Gastrocnemius medialis (tissue), 4 donors: ENCODE results near the gene PTPRN2. TPM values are rescaled to one million over a fixed set of nuclear protein-coding genes. Genes with fewer than 3 reads are reported as not detected.

Experiments
- ATAC-seq, 2 donors: fragments of 150-250 bp; one replicate each; pipeline ENCODE4 v1.9.1; 2016
- DNase-seq, 2 donors: peaks; one replicate each; pipeline ENCODE4 v3.0.0-alpha.2; 2019
- H3K27ac ChIP-seq, 4 donors: fragments of 200-600 bp; sonication (generic); 1 replicate in 1 of 4; 2 replicates in 3 of 4; pipeline ENCODE4 v1.5.1; 2016 to 2018; ENCODE audit warnings: mild to moderate bottlenecking in 2 of 4, moderate library complexity in 1 of 4
- H3K27me3 ChIP-seq, 3 donors: fragments of 200-600 bp; sonication (generic) in 2 of 3; 1 replicate in 1 of 3; 2 replicates in 2 of 3; pipeline versions ENCODE4 v1.5.1 to v1.6.0; 2016 to 2019; ENCODE audit warnings: mild to moderate bottlenecking in 1 of 3, moderate library complexity in 1 of 3
- H3K36me3 ChIP-seq, 2 donors: fragments of 200-600 bp; sonication (generic) in 1 of 2; one replicate each; pipeline ENCODE4 v1.5.1; 2017 to 2018
- H3K4me1 ChIP-seq, 2 donors: fragments of 200-600 bp; sonication (generic) in 1 of 2; one replicate each; pipeline ENCODE4 v1.5.1; 2016 to 2017; ENCODE audit warnings: mild to moderate bottlenecking in 2 of 2
- H3K4me3 ChIP-seq, 4 donors: fragments of 200-600 bp; sonication (generic) in 3 of 4; 1 replicate in 1 of 4; 2 replicates in 3 of 4; pipeline ENCODE4 v1.5.1; 2016 to 2019; ENCODE audit warnings: mild to moderate bottlenecking in 2 of 4
- H3K9me3 ChIP-seq, 3 donors: fragments of 200-600 bp; sonication (generic) in 2 of 3; 1 replicate in 1 of 3; 2 replicates in 2 of 3; pipeline ENCODE4 v1.5.1; 2016 to 2019
- POLR2A ChIP-seq, 2 donors: fragments of 450-650 bp; IDR thresholded peaks; one replicate each; pipeline ENCODE4 v1.6.1; 2017; ENCODE audit warnings: antibody characterized with exemption in 2 of 2, mild to moderate bottlenecking in 2 of 2, moderate library complexity in 2 of 2
- in situ Hi-C, 4 donors: fragments of 200-750 bp; cut with MboI; loops; one replicate each; pipeline versions ENCODE4 v1.15.0 to v1.8.0; 2017; ENCODE audit warnings: low sequenced_read_pairs in 4 of 4
- intact Hi-C: fragments of 100-400 bp; cut with DNase I; formaldehyde crosslinking; loops from one replicate; pipeline ENCODE4 v1.15.1; 2023; ENCODE audit warnings: low total_unique reads
- total RNA-seq, 4 donors: library from RNA; depleted of rRNA; stranded (reverse); fragments of >200 nt; gene quantifications; one replicate each; pipeline versions ENCODE4 v1.1.0 to v1.2.3, GENCODE V29; 2016
- TF ChIP-seq, protein P1 (sequence below), 5 experiments: fragments of 450-650 bp in 3 of 5; fragments of 200-600 bp in 2 of 5; sonication (generic) in 2 of 5; IDR thresholded peaks in 4 of 5; conservative IDR thresholded peaks in 1 of 5; 1 replicate in 4 of 5; 2 replicates in 1 of 5; pipeline ENCODE4 v1.5.1; 2016 to 2019; ENCODE audit warnings: antibody characterized with exemption in 5 of 5, mild to moderate bottlenecking in 3 of 5, moderate library complexity in 3 of 5

PTPRN2 gene
- total RNA-seq, 4 donors from 2014 or later = 0.66 to 0.85 (median 0.81) TPM

DNA sequence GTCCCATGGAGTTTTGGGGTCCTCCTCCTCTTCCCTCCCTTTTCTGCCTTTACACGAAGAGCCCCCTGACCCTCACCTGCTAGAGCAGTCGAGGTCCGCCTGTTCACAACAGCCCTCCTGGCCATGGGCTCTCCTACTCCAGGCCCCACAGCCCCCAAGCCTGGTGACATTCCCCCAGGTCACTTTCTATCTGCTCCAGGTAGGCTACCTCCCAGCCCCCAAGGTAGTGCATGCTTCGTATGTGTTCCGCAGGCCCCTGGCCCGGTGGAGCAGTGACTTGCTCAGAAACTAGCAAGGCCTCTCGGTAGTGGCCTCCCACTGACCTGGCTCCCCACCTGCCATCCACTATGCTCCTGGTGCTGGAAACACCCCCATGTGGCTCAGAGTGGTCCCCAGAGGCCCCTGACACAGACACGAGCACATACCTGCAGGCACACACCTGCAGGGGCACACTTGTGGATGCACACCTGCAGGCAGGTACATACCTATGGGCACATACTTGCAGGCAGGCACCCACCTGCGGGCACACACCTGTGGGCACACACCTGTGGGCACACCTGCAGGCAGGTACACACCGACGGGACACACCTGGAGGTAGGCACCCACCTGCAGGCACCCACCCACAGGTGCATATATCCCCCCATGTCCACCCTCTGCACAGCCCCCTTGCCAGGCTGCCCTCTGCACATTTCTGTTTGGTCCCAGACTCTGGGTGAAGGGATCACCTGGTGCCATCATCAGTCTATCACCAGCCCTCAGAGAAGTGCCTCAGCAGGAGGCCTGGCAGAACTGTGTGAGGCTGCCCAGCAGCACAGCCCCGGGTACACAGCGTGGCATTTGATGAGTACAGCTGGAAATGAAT, 322.5 kb downstream of the PTPRN2 start:
- in situ Hi-C loops = no loop called here

DNA sequence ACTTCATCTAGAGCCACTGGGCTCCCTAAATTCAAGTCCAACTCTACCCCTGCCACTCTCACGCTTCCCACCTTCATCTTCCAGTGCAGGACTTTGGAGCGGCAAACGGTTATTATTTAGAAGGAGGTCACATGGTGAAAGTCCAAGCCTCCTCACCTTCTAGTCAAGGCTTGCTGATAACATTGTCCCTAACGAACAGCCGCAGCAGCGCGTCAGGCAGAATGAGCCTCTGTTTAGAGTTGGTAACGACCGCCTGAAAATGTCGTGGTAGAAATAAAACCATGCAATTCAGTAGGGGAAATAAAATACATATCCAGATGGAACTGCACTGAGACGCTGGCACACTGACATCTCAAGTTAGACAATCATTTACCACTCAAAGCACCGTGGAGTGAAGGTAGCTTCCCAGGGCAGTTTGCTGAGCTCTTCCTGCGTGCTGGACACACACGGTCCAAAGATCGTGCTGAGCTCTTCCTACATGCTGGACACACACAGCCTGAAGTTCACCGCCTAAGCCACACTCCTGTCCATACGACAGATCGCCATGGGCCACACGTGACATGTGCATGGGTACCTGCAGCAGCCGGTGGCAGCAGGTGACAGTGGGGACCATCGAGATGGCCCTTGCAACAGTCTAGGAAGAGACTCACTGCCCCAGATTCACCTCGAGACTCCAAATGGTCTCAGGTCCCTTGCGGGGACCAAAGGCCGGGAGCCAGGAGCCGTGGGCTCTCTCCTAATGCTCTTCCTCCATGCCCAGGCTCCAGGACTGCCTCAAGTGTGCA, 323.5 kb downstream of the PTPRN2 start:
- Histone ChIP-seq H3K27me3 (no peaks in the 10 kb centered on the region), H3K4me3 (no peak overlapping the region), H3K27ac (no peak overlapping the region), H3K4me1 (no peaks in the 10 kb centered on the region), H3K9me3 (no peaks in the 10 kb centered on the region), H3K36me3 (no peaks in the 10 kb centered on the region)
- no peak for TF ChIP-seq POLR2A (IDR thresholded peaks at IDR 0.05)
- TF ChIP-seq, protein P1, sequence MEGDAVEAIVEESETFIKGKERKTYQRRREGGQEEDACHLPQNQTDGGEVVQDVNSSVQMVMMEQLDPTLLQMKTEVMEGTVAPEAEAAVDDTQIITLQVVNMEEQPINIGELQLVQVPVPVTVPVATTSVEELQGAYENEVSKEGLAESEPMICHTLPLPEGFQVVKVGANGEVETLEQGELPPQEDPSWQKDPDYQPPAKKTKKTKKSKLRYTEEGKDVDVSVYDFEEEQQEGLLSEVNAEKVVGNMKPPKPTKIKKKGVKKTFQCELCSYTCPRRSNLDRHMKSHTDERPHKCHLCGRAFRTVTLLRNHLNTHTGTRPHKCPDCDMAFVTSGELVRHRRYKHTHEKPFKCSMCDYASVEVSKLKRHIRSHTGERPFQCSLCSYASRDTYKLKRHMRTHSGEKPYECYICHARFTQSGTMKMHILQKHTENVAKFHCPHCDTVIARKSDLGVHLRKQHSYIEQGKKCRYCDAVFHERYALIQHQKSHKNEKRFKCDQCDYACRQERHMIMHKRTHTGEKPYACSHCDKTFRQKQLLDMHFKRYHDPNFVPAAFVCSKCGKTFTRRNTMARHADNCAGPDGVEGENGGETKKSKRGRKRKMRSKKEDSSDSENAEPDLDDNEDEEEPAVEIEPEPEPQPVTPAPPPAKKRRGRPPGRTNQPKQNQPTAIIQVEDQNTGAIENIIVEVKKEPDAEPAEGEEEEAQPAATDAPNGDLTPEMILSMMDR (IDR thresholded peaks at IDR 0.05 in 4 of 5, conservative IDR thresholded peaks at IDR 0.05 in 1 of 5) = no peak
- intact Hi-C loops (no loop called here), in situ Hi-C loops (no loop called here)
- no peak for ATAC-seq
- no peak for DNase-seq

More for the DNA sequence above, 322.5 kb downstream of the PTPRN2 start:
- H3K9me3 ChIP-seq = no peaks in the 10 kb centered on the region
- H3K36me3 ChIP-seq = no peaks in the 10 kb centered on the region
- no peak overlapping the region for H3K4me3 ChIP-seq
- ATAC-seq = no peak
- DNase-seq = no peak
- H3K4me1 ChIP-seq = no peaks in the 10 kb centered on the region
- no peaks in the 10 kb centered on the region for H3K27me3 ChIP-seq
- intact Hi-C loops = no loop called here
- H3K27ac ChIP-seq = no peak overlapping the region
- TF ChIP-seq, protein P1 (IDR thresholded peaks at IDR 0.05 in 4 of 5, conservative IDR thresholded peaks at IDR 0.05 in 1 of 5) = no peak

DNA sequence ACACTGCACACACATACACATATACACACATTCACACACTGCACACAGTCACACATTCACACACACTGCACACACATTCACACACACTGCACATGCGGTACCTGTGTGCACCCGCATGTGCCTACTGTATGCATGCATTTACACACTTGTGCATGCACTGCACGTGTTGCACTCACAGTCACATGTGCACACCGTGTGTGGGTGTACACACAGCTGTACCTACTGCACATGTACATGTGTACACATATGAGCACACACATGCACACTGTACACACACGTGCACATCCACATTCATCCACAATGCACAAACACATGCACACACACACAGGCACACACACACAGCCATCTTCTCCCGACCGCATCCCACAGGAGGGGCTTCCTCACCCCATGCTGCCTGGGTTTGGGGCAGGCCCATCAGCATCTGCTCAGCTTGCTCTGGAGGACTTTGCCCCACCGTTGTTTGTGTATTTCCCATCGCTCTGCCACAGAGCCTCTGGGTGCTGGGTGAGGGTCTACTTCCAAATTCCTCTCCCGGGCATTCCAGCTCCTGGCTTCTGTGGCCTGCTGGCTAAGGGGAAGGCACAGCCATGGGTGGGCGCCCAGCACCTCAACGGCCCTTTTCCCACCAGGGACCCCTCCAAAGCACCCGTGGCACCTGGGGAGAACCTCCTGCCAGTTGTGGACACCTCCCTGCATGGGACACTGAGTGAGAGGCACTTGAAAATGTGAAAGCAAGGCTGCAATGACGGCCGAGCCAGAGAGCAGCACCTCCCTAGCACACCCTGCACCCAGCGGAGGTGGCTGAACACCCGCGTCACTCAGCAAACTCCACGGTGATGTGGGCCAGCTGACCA, 324.3 kb downstream of the PTPRN2 start:
- Histone ChIP-seq H3K27me3 (no peaks in the 10 kb centered on the region), H3K36me3 (no peaks in the 10 kb centered on the region), H3K27ac (no peak overlapping the region), H3K4me3 (no peak overlapping the region), H3K4me1 (no peaks in the 10 kb centered on the region), H3K9me3 (no peaks in the 10 kb centered on the region)
- TF ChIP-seq, protein P1 (IDR thresholded peaks at IDR 0.05 in 4 of 5, conservative IDR thresholded peaks at IDR 0.05 in 1 of 5) = no peak
- no peak for TF ChIP-seq POLR2A (IDR thresholded peaks at IDR 0.05)
- in situ Hi-C loops = no loop called here
- ATAC-seq (no peak), DNase-seq (no peak)
- intact Hi-C loops = no loop called here

DNA sequence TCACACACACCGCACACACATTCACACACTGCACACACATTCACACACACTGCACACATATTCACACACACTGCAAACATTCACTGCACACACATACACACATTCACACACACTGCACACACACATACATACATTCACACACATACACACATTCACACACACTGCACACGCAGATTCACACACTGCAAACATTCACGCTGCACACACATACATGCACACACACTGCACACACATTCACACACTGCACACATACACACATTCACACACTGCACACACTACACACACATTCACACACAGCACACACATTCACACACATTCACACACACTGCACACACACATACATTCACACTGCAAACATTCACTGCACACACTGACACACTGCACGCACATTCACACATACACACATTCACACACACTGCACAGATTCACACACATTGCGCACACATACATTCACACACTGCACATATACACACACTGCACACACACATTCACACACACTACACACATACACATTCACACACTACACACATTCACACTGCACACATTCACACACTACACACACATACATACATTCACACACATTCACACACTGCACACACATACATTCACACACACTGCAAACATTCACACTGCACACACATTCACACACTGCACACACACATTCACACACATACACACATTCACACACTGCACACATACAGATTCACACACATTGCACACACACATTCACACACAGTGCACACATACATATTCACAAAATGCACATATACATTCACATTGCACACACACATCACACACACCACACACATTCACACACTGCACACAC, 325.1 kb downstream of the PTPRN2 start:
- in situ Hi-C loops = no loop called here
- TF ChIP-seq, protein P1 (IDR thresholded peaks at IDR 0.05 in 4 of 5, conservative IDR thresholded peaks at IDR 0.05 in 1 of 5) = no peak
- TF ChIP-seq POLR2A (IDR thresholded peaks at IDR 0.05) = no peak
- ATAC-seq (no peak), DNase-seq (no peak)
- Histone ChIP-seq H3K27ac (no peak overlapping the region), H3K4me3 (no peak overlapping the region), H3K36me3 (no peaks in the 10 kb centered on the region), H3K9me3 (no peaks in the 10 kb centered on the region), H3K27me3 (no peaks in the 10 kb centered on the region), H3K4me1 (no peaks in the 10 kb centered on the region)
- intact Hi-C loops = no loop called here
